Colonic mucosa (tissue), 4 donors: ENCODE measurements around the gene RTKN2. TPM values are rescaled to one million over a fixed set of nuclear protein-coding genes. Genes with fewer than 3 reads are reported as not detected.

Experiments used
- DNase-seq: peaks from one replicate; pipeline ENCODE4 v3.0.0-alpha.2; 2020
- H3K27ac ChIP-seq: fragments of 200-600 bp; one replicate; pipeline ENCODE4 v1.8.0; 2021
- H3K27me3 ChIP-seq: fragments of 200-600 bp; one replicate; pipeline ENCODE4 v1.8.0; 2021
- H3K36me3 ChIP-seq: fragments of 200-600 bp; one replicate; pipeline ENCODE4 v1.8.0; 2021
- H3K4me1 ChIP-seq: fragments of 200-600 bp; one replicate; pipeline ENCODE4 v1.8.0; 2021; ENCODE audit warnings: mild to moderate bottlenecking
- H3K4me3 ChIP-seq: fragments of 200-600 bp; one replicate; pipeline ENCODE4 v1.8.0; 2021
- H3K9ac ChIP-seq, 2 donors: one replicate each; pipeline ENCODE4 v1.7.0; 2013; ENCODE audit warnings: control low read depth in 2 of 2, low read depth in 2 of 2, low read length in 2 of 2
- H3K9me3 ChIP-seq: fragments of 200-600 bp; one replicate; pipeline ENCODE4 v1.8.0; 2021
- CTCF ChIP-seq: fragments of 200-600 bp; IDR thresholded peaks from one replicate; pipeline ENCODE4 v1.8.0; 2022; ENCODE audit warnings: antibody characterized with exemption, mild to moderate bottlenecking
- intact Hi-C: fragments of 100-400 bp; cut with DNase I; formaldehyde crosslinking; loops from one replicate; pipeline ENCODE4 v1.14.1; 2022
- total RNA-seq, 2 donors: library from RNA; stranded (reverse); fragmentation: NEBNext Ultra II Directional in 1 of 2; extraction: Animal tissue kit (Norgen Biotek cat#: 25700) in 1 of 2; gene quantifications; one replicate each; pipeline ENCODE4 v1.2.1, GENCODE V29; 2021
- donor health status: healthy.
- donor health status: DM: no; HTN: no; CAD: no.
- donor health status: DM: no; HTN: no; CAD: no.

The RTKN2 gene
- total RNA-seq, 2 donors from 2014 or later: 3.2 to 7.4 TPM

DNA sequence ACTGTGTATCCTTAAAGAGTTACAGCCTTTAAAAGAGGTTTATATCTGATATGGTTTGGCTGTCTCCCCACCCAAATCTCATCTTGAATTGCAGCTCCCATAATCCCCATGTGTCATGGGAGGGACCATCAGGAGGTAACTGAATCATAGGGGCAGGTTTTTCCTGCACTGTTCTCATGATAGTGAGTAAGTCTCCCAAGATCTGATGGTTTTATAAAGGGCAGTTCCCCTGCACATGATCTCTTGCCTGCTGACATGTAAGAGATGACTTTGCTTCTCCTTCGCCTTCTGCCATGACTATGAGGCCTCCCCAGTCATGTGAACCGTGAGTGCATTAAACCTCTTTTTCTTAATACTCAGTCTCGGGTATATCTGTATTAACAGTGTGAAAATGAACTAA lies 9.7 kb downstream of the RTKN2 start:
- no peak for DNase-seq
- intact Hi-C loops: no loop called here
- Histone ChIP-seq H3K36me3 (no peaks in the 10 kb centered on the region), H3K4me3 (no peak overlapping the region), H3K9ac (no peak overlapping the region), H3K9me3 (no peaks in the 10 kb centered on the region), H3K27ac (no peak overlapping the region), H3K4me1 (no peaks in the 10 kb centered on the region), H3K27me3 (no peaks in the 10 kb centered on the region)
- TF ChIP-seq CTCF: no peak

DNA sequence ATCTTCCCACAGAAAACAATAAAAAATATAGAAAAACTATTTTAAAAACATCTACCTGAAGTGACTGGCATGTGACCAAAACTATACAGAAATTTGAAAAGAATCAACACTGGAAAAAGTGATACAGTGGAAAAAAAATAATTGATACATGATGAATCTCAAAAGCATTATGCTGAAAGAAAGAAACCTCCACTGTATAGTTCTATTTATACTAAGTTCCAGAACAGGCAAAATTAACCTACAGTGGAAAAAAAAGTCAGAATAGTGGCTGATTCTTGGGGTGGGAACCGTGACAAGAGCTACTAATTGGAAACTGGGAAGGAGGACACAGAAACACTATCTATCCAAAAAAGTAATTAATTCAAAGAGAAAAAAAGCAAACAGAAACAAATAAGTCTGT lies 14.9 kb downstream of the RTKN2 start:
- no peaks in the 10 kb centered on the region for H3K27me3 ChIP-seq
- no peak for TF ChIP-seq CTCF
- intact Hi-C loops: no loop called here
- H3K27ac ChIP-seq: no peak overlapping the region
- H3K4me1 ChIP-seq: no peaks in the 10 kb centered on the region
- H3K4me3 ChIP-seq: no peak overlapping the region
- no peak for DNase-seq
- no peaks in the 10 kb centered on the region for H3K36me3 ChIP-seq
- H3K9ac ChIP-seq: no peak overlapping the region
- H3K9me3 ChIP-seq: no peaks in the 10 kb centered on the region

GRCh38 chr10:62252051-62252450 lies 16.6 kb downstream of the RTKN2 start:
- intact Hi-C loops: no loop called here
- no peak for DNase-seq
- Histone ChIP-seq H3K36me3 (no peaks in the 10 kb centered on the region), H3K4me3 (no peak overlapping the region), H3K4me1 (no peaks in the 10 kb centered on the region), H3K27ac (no peak overlapping the region), H3K9ac (no peak overlapping the region), H3K27me3 (no peaks in the 10 kb centered on the region), H3K9me3 (no peaks in the 10 kb centered on the region)
- TF ChIP-seq CTCF: no peak

DNA sequence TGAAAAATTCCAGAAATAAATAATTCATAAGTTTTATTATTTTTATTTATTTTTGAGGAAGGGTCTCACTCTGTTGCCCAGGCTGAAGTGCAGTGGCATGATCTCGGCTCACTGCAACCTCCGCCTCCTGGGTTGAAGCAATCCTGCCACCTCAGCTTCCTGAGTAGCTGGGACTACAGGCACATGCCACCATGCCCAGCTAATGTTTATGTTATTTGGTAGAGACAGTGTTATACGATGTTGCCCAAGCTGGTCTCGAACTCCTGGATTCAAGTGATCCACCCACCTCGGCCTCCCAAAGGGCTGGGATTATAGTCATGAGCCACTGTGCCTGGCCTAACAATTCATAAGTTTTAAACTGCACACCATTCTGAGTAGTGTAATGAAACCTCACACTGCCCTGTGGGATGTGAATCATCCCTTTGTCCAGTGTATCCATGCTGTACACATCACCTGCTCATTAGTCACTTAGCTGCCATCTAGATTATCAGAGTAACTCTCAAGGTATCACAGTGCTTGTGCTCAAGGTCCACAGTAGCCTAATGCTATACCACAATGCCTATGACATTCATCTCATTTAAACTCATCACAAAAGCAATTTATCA lies 17.9 kb downstream of the RTKN2 start:
- intact Hi-C loops: no loop called here
- TF ChIP-seq CTCF: no peak
- no peaks in the 10 kb centered on the region for H3K9me3 ChIP-seq
- no peaks in the 10 kb centered on the region for H3K27me3 ChIP-seq
- DNase-seq: no peak
- H3K4me1 ChIP-seq: no peaks in the 10 kb centered on the region
- no peaks in the 10 kb centered on the region for H3K36me3 ChIP-seq
- H3K9ac ChIP-seq: no peak overlapping the region
- H3K4me3 ChIP-seq: no peak overlapping the region
- no peak overlapping the region for H3K27ac ChIP-seq

- no peak for DNase-seq
- no peak overlapping the region for H3K27ac ChIP-seq
- intact Hi-C loops: loop anchor here (5.0 kb wide), 1 partner anchor 213 kb away; no protein-coding TSS in a partner anchor
Observed at GRCh38 chr10:62249957-62250356, 18.7 kb downstream of the RTKN2 start.

More at GRCh38 chr10:62249957-62250356, 18.7 kb downstream of the RTKN2 start:
- Histone ChIP-seq H3K36me3 (no peaks in the 10 kb centered on the region), H3K27me3 (no peaks in the 10 kb centered on the region), H3K9ac (no peak overlapping the region), H3K9me3 (no peaks in the 10 kb centered on the region), H3K4me3 (no peak overlapping the region), H3K4me1 (no peaks in the 10 kb centered on the region)
- no peak for TF ChIP-seq CTCF
